Measurements from ENCODE around the gene PEX11G. TPM values are rescaled to one million over a fixed set of nuclear protein-coding genes. Genes with fewer than 3 reads are reported as not detected.

Gene PEX11G
- total RNA-seq, 1 experiment from 2014 or later = 3.9 TPM

GRCh38 chr19:7426986-7427385 lies 61.8 kb downstream of the PEX11G start:
- H3K27me3 ChIP-seq (replicated peaks; ENCODE audit: control insufficient read depth, insufficient read depth, low read length) = no peaks in the 10 kb centered on the region
- no peaks in the 10 kb centered on the region for H3K9me3 ChIP-seq
- ChIA-PET POLR2A (no interaction called here), CTCF (no interaction called here)
- H3K4me1 ChIP-seq = peaks cover 58% of the 10 kb centered on the region
- peaks cover 20% of the 10 kb centered on the region for H3K36me3 Mint-ChIP-seq (ENCODE audit: insufficient read depth, unreplicated experiment)
- no peak for TF ChIP-seq CTCF (IDR thresholded peaks at IDR 0.05; ENCODE audit: insufficient read depth in 1 of 2, low read depth in 1 of 2, low read length in 1 of 2, severe bottlenecking in 1 of 2, unreplicated experiment in 1 of 2)
- no peak overlapping the region for H3K4me3 Mint-ChIP-seq (ENCODE audit: unreplicated experiment)
- intact Hi-C loops (cut with micrococcal nuclease; ENCODE audit: unreplicated experiment) = no loop called here
- no peaks in the 10 kb centered on the region for H3K9me3 Mint-ChIP-seq (ENCODE audit: unreplicated experiment)
- H3K27ac Mint-ChIP-seq (ENCODE audit: unreplicated experiment) = peak overlapping the region; percentile 87
- H3K4me1 Mint-ChIP-seq (ENCODE audit: low read depth, unreplicated experiment) = peaks cover 15% of the 10 kb centered on the region
- H3K36me3 ChIP-seq (ENCODE audit: control insufficient read depth, insufficient read depth, low read length) = no peaks in the 10 kb centered on the region
- no peak overlapping the region for H3K4me3 ChIP-seq (ENCODE audit: low read depth, low read length)
- BruUV-seq (replicated peaks) = TSS peak; percentile 19
- H3K27me3 Mint-ChIP-seq (ENCODE audit: insufficient read depth, unreplicated experiment) = no peaks in the 10 kb centered on the region
- DNase-seq = no peak

Other genes starting within 250 kb of the PEX11G start
- gene INSR, start 194.6 kb downstream of the PEX11G start, total RNA-seq (2022) = 22.6 and 23.3 TPM in 2 replicates
- 50.4 and 53.1 TPM in 2 replicates for gene ARHGEF18, start 140.1 kb downstream of the PEX11G start, total RNA-seq (2022)
- 29.4 TPM in 2 replicates for gene ZNF358, start 27.1 kb upstream of the PEX11G start, total RNA-seq (2022)
- gene MCOLN1, start 33.6 kb upstream of the PEX11G start, total RNA-seq (2022) = 16.1 and 16.2 TPM in 2 replicates
- gene PNPLA6, start 46.7 kb upstream of the PEX11G start, total RNA-seq (2022) = 67.6 and 79.2 TPM in 2 replicates
- gene CAMSAP3, start 106.8 kb upstream of the PEX11G start, total RNA-seq (2022) = 60.5 and 61.6 TPM in 2 replicates
- 44.7 and 47.9 TPM in 2 replicates for gene XAB2, start 140.5 kb upstream of the PEX11G start, total RNA-seq (2022)
- gene PET100, start 140.8 kb upstream of the PEX11G start, total RNA-seq (2022) = 138 and 139 TPM in 2 replicates
- gene PCP2, start 144.7 kb upstream of the PEX11G start, total RNA-seq (2022) = 0.88 and 1.9 TPM in 2 replicates
- 113 and 125 TPM in 2 replicates for gene STXBP2, start 148.1 kb upstream of the PEX11G start, total RNA-seq (2022)
- not detected in 2 replicates for gene RETN, start 180.0 kb upstream of the PEX11G start, total RNA-seq (2022)
- gene MCEMP1, start 188.1 kb upstream of the PEX11G start, total RNA-seq (2022) = not detected in 2 replicates
- 80.3 and 83.4 TPM in 2 replicates for gene TRAPPC5, start 191.8 kb upstream of the PEX11G start, total RNA-seq (2022)
- gene FCER2, start 213.1 kb upstream of the PEX11G start, total RNA-seq (2022) = not detected in 2 replicates
- gene CLEC4G, start 243.1 kb upstream of the PEX11G start, total RNA-seq (2022) = not detected in 2 replicates

All from Caco-2 (cell line).